Activated CD8-positive, alpha-beta memory T cell treated with anti-CD3 and anti-CD28 coated beads for 1 hour (primary cell): ENCODE results near the gene ADAT1.

Experiments used
- DNase-seq, 2 donors: peaks; one replicate each; pipeline ENCODE4 v3.0.0-alpha.2; 2020; ENCODE audit warnings: low read depth in 1 of 2; ENCODE audit errors: extremely low read depth in 1 of 2

Gene ADAT1

DNA sequence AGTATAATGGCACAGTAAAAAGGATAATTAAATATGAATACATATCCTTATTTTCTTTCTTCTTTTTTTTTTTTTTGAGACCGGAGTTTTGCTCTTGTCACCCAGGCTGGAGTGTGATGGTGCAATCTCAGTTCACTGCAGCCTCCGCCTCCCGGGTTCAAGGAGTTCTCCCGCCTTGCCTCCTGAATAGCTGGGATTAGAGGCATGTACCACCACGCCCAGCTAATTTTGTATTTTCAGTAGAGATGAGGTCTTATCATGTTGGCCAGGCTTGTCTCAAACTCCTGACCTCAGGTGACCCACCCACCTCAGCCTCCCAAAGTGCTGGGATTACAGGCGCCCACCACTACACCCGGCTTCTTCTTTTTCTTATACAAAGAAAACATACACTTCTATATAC is 44.9 kb downstream of the ADAT1 start:
- DNase-seq, result no peak

GRCh38 chr16:75576384-75576811 is 46.7 kb downstream of the ADAT1 start:
- no peak for DNase-seq

DNA sequence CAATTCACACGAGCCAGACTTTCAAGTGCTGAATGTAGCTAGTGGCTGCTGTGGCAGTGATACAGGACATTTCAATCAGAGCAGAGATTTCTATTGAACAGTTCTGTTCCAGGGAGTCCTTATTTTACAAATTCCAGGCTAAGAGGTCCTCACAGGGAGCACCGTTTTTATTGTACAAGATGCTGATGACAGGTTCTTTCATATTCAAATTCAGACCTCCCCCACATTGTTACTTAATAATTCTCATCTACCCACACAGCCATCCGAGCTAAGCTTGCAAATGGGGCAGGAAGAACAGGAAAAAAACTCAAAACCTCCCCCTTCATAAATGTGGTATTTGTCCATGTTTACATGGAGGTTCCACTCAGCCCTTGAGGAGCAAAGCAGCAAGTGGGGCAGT is 47.1 kb downstream of the ADAT1 start:
- no peak for DNase-seq

GRCh38 chr16:75573955-75574354 is 49.1 kb downstream of the ADAT1 start:
- no peak for DNase-seq

DNA sequence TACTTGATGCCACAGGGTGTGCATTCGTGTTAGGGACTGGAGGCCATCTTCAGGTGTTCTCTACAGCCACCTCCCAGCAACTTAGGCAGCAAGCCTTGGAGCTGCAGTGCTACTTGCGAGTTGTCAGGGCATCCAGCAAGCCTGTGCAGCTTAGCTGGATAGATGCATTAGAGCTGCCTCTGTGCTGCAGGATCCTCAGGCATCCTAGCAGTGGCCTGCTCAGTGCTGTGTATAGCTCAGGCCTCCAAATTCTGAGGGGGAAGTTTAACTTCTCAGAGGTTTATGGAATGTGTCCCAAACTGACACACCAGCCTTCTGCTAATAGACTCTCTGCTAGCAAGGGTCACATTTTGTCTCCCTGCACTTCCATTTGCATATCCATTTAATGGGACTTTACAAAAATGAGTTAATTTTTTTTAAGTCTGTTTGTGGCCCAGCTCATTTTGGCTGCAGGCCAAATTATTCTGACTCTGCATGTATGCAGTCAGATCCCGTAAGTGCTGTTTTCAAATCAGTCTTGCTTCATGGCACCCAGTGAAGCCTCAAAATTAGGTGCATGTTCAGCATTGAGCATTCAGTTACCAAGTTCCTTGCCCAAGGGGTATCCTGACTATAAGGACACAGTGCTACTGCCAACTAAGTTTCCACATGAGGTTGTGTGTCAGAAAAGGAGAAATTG is 50.1 kb downstream of the ADAT1 start:
- no peak for DNase-seq

- DNase-seq, result no peak
Observed at GRCh38 chr16:75570396-75571065, 52.5 kb downstream of the ADAT1 start.

DNA sequence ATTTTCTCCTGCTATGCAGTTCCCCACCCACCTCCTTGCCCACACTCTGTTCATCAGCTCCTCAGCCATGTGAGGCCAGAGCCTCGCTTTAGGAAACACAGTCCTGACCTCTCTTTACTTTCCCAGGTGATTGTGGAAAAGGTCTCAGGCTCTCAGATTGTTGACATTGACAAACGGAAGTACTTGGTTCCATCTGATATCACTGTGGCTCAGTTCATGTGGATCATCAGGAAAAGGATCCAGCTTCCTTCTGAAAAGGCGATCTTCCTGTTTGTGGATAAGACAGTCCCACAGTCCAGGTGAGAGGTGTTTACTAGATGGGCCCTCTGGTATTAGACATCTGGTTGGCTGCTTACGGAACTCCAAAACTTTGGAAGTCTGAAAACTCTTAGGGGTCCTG is 55.2 kb downstream of the ADAT1 start:
- no peak for DNase-seq

GRCh38 chr16:75566758-75567255 is 56.3 kb downstream of the ADAT1 start:
- DNase-seq, result no peak

DNA sequence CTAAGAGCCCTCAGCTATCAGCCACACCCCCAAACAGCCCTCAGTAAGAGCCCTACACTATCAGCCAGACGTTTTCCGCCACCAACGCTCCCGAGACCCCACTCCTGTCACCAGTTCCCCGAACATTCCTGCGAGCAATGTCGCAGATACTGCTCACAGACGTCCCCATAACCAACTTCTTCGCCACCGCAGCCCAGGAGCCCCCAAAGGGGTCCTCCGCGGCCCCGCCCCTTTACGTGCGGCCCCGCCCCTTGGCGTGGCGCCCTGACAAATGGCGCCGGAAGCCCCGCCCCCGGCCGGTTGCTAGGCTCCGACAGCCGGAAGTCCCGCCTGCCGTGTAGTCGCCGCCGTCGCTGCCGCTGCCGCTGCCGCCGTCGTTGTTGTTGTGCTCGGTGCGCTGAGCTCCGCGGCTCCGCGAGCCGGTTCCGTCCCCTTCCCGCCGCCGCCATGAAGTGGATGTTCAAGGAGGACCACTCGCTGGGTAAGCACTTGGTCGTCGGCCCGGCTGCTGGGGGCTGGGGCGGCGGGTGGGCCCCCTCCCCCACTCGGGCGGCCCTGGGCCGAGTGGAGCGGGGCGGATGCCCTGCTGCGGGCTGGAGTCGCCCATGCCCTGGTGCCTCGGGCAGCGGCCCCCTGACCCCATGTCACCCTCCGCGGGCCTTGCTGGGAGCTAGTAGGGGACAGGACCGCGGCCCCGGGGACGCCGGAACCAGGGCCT is 56.9 kb downstream of the ADAT1 start, which contains the start of gene GABARAPL2:
Gene GABARAPL2, plus strand, starts transcription at position 340 of the 718 bp plus-strand sequence. Its CDS starts 108 bp downstream, at position 448.
- peak; percentile 72 to 90 for DNase-seq

DNA sequence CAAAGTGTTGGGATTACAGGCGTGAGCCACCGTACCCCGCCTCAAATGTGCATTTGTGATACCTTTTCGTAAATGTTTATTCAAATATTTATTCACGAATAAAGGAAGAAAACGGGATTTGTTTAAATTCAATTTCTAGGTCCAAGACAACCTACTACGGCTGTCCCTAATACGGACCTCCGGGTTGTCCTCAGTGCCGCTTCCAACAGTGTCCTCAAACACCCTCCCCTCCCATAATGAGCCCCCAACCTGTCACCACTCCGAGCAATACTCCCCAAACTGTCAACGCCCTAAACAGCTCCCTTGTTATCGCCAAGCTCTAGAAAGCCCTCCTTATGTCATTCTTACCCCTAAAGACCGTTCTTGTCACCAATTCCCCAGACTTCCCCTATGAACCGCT is 57.4 kb downstream of the ADAT1 start:
- DNase-seq, result no peak

DNA sequence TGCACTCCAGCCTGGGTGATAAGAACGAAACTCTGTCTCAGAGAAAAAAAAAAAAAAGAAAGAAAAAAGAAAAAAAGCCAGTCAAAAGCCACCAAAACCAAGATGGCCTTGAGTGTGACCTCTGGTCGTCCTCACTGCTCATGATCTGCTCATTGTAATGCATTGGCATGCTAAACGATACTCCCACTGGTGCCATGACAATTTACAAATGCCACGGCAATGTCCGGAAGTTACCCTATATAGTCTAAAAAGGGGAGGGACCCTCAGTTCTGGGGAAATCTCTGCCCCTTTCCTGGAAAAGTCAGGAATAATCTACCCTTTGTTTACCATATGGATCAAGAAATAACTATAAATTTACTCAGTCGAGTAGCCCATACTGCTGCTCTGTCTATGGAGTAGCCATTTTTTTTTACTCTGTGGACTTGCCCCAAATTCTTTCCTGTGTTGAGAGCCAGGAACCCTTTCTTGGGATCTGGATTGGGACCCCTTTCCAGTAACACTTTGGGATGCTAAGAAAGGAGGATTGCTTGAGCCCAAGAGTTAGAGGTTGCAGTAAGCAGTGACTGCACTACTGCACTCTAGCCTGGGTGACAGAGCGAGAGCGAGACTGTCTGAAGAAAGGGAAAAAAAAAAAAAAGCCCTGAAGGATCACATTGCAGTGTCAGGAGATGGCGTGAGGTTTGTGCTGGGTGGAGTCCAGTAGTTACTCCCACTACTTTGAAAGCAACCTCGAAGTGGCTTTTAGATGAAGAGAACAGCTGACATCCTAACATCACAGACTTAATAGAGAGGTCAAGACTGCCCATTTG is 63.3 kb downstream of the ADAT1 start:
- DNase-seq, result no peak

DNA sequence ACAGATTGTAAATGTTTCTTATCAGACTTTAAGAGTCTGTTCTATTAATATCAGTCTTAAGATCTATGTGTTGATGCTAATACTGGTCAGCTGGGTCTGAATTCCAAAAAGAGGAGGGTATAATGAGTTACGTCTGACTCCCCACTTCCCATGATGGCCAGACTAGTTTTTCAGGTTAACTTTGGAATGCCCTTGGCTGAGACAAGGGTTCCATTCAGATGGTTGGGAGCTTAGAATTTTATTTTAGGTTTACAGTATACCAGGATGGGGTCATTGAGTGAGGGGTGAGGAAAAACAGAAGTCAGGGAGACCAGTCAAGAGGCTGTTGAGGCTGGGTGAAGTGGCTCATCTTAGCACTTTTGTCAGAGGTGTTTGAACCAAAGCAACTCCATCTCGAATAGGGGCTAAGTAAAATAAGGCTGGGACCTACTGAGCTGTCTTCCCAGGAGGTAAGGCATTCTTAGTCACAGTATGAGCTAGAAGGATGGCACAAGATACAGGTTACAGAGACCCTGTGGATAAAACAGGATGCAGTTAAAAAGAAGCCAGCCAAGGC is 64.2 kb downstream of the ADAT1 start:
- no peak for DNase-seq

- no peak for DNase-seq
Observed at GRCh38 chr16:75556431-75556950, 66.6 kb downstream of the ADAT1 start.

GRCh38 chr16:75555707-75556430 is 67.2 kb downstream of the ADAT1 start, which contains the start of gene TMEM231:
Gene TMEM231 (minus strand): TSS chr16:75556252. CDS start chr16:75556209, 43 bp downstream.
- peak; percentile 94 to 95 for DNase-seq

DNA sequence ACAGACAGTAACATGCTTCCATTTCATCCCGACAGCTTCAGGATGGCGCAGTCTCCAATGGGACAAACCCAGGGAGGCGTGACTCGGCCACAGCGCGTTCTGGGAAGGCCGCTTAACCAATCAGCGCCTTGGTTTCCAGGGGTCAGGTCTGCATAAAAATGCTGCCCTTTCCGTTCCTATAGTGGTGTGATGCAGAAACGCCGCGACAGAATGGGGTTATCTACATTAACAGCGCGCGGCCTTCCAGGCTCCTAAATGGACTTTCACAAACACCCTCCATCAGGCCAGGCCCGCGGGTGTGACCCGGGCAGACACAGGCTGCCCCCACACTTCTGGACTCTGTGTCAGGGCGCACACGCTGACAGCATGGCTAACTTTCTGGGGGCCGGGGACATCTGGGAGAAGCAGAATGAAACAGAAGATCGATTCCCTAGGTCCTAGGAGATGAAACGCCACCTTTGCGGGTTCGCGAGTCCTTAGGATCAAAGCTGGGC is 67.8 kb downstream of the ADAT1 start:
- no peak for DNase-seq

GRCh38 chr16:75552951-75553350 is 70.1 kb downstream of the ADAT1 start:
- DNase-seq, result no peak

DNA sequence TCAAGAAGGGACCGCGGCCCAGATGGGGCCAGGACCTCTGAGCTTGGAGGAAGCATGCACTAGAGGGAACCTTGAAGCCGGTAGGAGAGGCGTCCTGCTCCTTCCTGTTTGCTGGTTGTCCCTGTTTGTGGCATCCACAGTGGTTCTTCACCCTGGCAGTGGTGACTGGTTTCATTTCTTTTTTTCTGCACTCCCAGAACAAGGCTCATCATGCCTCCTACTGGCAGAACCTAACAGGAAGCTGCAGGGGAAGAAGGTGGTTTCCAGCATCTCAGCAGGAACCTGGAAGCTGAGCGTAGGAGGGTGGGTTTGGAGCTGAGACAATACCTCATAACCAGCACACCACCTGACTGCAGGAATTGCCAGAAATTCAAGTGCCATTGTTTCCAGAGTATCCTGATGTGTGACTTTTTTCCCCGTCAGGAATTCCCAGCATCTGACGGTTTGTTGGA is 72.8 kb downstream of the ADAT1 start:
- DNase-seq, result no peak
